Muscle layer of colon (tissue), 2 donors: Measurements from ENCODE around the gene MCEMP1.

Source experiments
- H3K27ac ChIP-seq: one replicate; pipeline ENCODE4 v1.7.0; 2013; ENCODE audit warnings: low read depth, mild to moderate bottlenecking, low read length, moderate library complexity
- H3K27me3 ChIP-seq, 2 donors: one replicate each; pipeline ENCODE4 v1.7.0; 2013; ENCODE audit warnings: low read length in 2 of 2, mild to moderate bottlenecking in 2 of 2; ENCODE audit not compliant: insufficient read depth in 2 of 2, control insufficient read depth in 1 of 2
- H3K36me3 ChIP-seq: one replicate; pipeline ENCODE4 v1.7.0; 2013; ENCODE audit warnings: mild to moderate bottlenecking, low read length; ENCODE audit not compliant: insufficient read depth
- H3K4me1 ChIP-seq: one replicate; pipeline ENCODE4 v1.7.0; 2013; ENCODE audit warnings: mild to moderate bottlenecking, low read length; ENCODE audit not compliant: insufficient read depth
- H3K4me3 ChIP-seq, 2 donors: one replicate each; pipeline ENCODE4 v1.7.0; 2013; ENCODE audit warnings: low read length in 2 of 2, low read depth in 1 of 2, mild to moderate bottlenecking in 1 of 2, moderate library complexity in 1 of 2
- H3K9ac ChIP-seq: one replicate; pipeline ENCODE4 v1.7.0; 2013; ENCODE audit warnings: low read length
- H3K9me3 ChIP-seq: one replicate; pipeline ENCODE4 v1.7.0; 2013; ENCODE audit warnings: mild to moderate bottlenecking, low read length
- donor health status: abdominal sarcoma.
- donor health status: Adenocarcinoma of cecum.

MCEMP1 gene

DNA sequence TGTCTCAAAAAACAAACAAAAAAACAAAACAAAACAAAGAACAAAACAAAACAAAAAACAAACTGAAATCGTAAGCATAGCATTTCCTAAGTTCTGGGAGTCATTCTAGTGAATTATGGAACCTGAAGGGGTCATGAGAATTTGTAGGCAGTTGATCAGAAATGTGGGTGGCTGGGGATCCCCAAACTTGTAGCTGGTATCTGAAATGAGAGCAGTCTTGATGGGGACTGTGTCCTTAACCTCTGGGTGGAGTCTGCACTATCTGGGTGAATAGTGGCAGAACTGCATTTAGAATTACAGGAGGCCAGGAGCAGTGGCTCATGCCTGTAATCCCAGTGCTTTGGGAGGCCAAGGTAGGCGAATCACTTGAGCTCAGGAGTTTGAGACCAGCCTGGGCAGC is 48.9 kb downstream of the MCEMP1 start:
- no peaks in the 10 kb centered on the region for H3K4me1 ChIP-seq
- H3K4me3 ChIP-seq = no peak overlapping the region
- H3K36me3 ChIP-seq = no peaks in the 10 kb centered on the region
- H3K9me3 ChIP-seq = no peaks in the 10 kb centered on the region
- no peak overlapping the region for H3K9ac ChIP-seq
- H3K27ac ChIP-seq = no peak overlapping the region
- peaks cover 4 to 31% of the 10 kb centered on the region in 2 donors for H3K27me3 ChIP-seq

DNA sequence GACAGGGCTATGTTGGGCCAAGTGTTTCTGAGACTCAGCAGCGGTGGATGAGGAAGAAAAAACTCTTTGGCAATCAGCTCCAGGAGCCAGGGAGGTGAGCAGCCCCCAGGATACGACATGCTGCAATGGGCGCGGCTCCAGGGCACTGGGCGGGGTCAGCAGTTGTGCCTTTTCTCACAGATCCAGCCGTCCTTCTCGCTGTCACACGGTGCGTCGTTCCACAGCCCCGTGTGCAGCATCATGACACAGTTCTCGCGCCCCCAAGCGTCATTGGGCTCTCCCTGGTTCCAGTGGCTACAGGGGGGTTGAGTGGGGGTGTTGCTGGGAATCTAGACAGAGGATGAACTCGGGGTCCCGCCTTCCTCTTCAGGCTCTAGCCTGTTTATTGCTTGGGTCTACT is 52.3 kb downstream of the MCEMP1 start:
- H3K27me3 ChIP-seq = peaks cover 4 to 48% of the 10 kb centered on the region in 2 donors
- no peaks in the 10 kb centered on the region for H3K9me3 ChIP-seq
- no peaks in the 10 kb centered on the region for H3K4me1 ChIP-seq
- no peaks in the 10 kb centered on the region for H3K36me3 ChIP-seq
- H3K9ac ChIP-seq = no peak overlapping the region
- no peak overlapping the region for H3K4me3 ChIP-seq
- H3K27ac ChIP-seq = no peak overlapping the region
